HepG2 (cell line): ENCODE data around the gene DRAP1. TPM values are rescaled to one million over a fixed set of nuclear protein-coding genes. Genes with fewer than 3 reads are reported as not detected.

Source experiments
- AHR ChIP-seq: IDR thresholded peaks from 2 replicates; pipeline ENCODE4 v1.6.1; 2018; ENCODE audit warnings: missing genetic modification reagents, missing compliant biosample characterization
- ARNT2 ChIP-seq: sonication (generic); formaldehyde crosslinking; IDR thresholded peaks from 2 replicates; pipeline ENCODE4 v1.8.0; 2022; ENCODE audit warnings: mild to moderate bottlenecking, low read depth, missing genetic modification reagents, moderate library complexity
- BORCS8-MEF2B ChIP-seq: sonication (generic); formaldehyde crosslinking; IDR thresholded peaks from 2 replicates; pipeline ENCODE4 v1.8.0; 2022; ENCODE audit warnings: mild to moderate bottlenecking, missing genetic modification reagents
- CCAR2 ChIP-seq: fragments of 200-400 bp; formaldehyde crosslinking; optimal IDR thresholded peaks from 2 replicates; pipeline ENCODE3; 2018; ENCODE audit warnings: low read depth, mild to moderate bottlenecking, low read length, moderate library complexity
- ETV5 ChIP-seq: IDR thresholded peaks from 2 replicates; pipeline ENCODE4 v1.6.1; 2018; ENCODE audit warnings: missing biosample characterization, missing genetic modification reagents, inconsistent platforms, borderline replicate concordance
- SKI ChIP-seq: fragments of 450-650 bp; IDR thresholded peaks from one replicate; pipeline ENCODE4 v1.6.1; 2018; ENCODE audit warnings: mild to moderate bottlenecking; ENCODE audit not compliant: partially characterized antibody
- SP140L ChIP-seq: sonication (generic); formaldehyde crosslinking; IDR thresholded peaks from 2 replicates; pipeline ENCODE4 v1.4.0; 2020; ENCODE audit warnings: missing genetic modification reagents, borderline replicate concordance
- TMF1 ChIP-seq: sonication (generic); formaldehyde crosslinking; IDR thresholded peaks from 2 replicates; pipeline ENCODE4 v1.8.1; 2022; ENCODE audit warnings: low read depth, missing genetic modification reagents
- ZNF317 ChIP-seq: sonication (generic); formaldehyde crosslinking; IDR thresholded peaks from 2 replicates; pipeline ENCODE4 v1.5.0; 2020; ENCODE audit warnings: mild to moderate bottlenecking, missing genetic modification reagents
- ZNF484 ChIP-seq: sonication (generic); formaldehyde crosslinking; IDR thresholded peaks from 2 replicates; pipeline ENCODE4 v1.5.1; 2020; ENCODE audit warnings: mild to moderate bottlenecking, low read depth, missing genetic modification reagents, borderline replicate concordance
- ZNF747 ChIP-seq: sonication (generic); formaldehyde crosslinking; IDR thresholded peaks from 2 replicates; pipeline ENCODE4 v1.8.1; 2023; ENCODE audit warnings: missing genetic modification reagents, mild to moderate bottlenecking, borderline replicate concordance
- ZNF777 ChIP-seq: sonication (generic); formaldehyde crosslinking; IDR thresholded peaks from 2 replicates; pipeline ENCODE4 v1.4.0; 2020; ENCODE audit warnings: missing genetic modification reagents
- polyA plus RNA-seq, 8 experiments: library from polyadenylated mRNA; depleted of rRNA in 3 of 8; stranded (reverse) in 7 of 8; unstranded in 1 of 8; fragments of >200 nt; fragmentation: Illumina TruSeq in 4 of 8; extraction: Trizol in 4 of 8; gene quantifications; 2 replicates each; pipeline versions ENCODE4 v1.2.1 to v1.2.3, GENCODE V29; 2011 to 2016; ENCODE audit warnings: low read depth in 4 of 8, missing spikeins in 1 of 8, mixed read lengths in 1 of 8; ENCODE audit not compliant: insufficient read depth in 1 of 8
- total RNA-seq, 5 experiments: library from RNA; depleted of rRNA; stranded (reverse); fragments of >200 nt; fragmentation: Illumina TruSeq; extraction: Trizol; gene quantifications; 2 replicates each; pipeline ENCODE4 v1.2.3, GENCODE V29; 2016; ENCODE audit warnings: low read depth in 1 of 5
- TF ChIP-seq, protein P1 (sequence below): sonication (generic); formaldehyde crosslinking; IDR thresholded peaks from 2 replicates; pipeline ENCODE4 v1.4.0; 2020; ENCODE audit warnings: missing genetic modification reagents
- TF ChIP-seq, protein P2 (sequence below): sonication (generic); formaldehyde crosslinking; IDR thresholded peaks from 2 replicates; pipeline ENCODE4 v1.8.0; 2022; ENCODE audit warnings: missing genetic modification reagents, mild to moderate bottlenecking, inconsistent platforms, borderline replicate concordance
- TF ChIP-seq, protein P3 (sequence below): sonication (generic); formaldehyde crosslinking; IDR thresholded peaks from 2 replicates; pipeline ENCODE4 v1.4.0; 2020; ENCODE audit warnings: missing genetic modification reagents
- TF ChIP-seq, protein P4 (sequence below): sonication (generic); formaldehyde crosslinking; IDR thresholded peaks from 2 replicates; pipeline ENCODE4 v1.5.0; 2020; ENCODE audit warnings: mild to moderate bottlenecking, low read depth, missing genetic modification reagents, borderline replicate concordance

Gene DRAP1
- total and polyA plus RNA-seq, 2 of the 13 experiments (the other 11 are each of a cell fraction or from before 2014, with no cell fraction given) = 46.8 to 52.3 TPM

DNA sequence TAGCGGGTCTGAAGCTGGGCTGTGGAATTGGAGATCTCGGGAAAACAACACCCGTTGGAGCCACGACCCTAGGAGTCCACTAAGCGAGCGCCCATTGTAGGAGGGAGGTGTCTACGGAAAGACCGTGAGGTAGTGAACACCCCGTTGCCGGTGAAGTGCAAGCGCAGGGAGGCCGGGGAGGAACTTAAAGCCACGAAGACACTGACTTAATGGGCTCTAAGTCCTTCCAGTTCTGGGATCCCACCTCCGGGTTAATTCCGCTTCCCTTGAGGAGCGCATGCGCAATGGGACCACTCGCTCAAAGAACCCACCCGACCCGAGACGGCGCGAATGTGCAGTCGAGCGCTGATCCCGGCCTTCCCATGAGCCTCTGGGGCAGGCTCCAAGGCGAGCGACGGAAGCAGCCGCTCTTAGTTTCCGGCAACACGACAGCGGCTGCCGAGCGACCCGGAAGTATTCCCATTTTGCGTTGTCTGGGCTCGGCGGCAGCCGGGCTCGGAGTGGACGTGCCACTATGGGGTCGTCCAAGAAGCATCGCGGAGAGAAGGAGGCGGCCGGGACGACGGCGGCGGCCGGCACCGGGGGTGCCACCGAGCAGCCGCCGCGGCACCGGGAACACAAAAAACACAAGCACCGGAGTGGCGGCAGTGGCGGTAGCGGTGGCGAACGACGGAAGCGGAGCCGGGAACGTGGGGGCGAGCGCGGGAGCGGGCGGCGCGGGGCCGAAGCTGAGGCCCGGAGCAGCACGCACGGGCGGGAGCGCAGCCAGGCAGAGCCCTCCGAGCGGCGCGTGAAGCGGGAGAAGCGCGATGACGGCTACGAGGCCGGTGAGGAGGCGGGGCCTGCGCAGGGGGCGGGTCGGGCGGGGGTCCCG is 42.3 kb downstream of the DRAP1 start, which contains the start of gene SART1 (continued):
- TF ChIP-seq, protein P1, sequence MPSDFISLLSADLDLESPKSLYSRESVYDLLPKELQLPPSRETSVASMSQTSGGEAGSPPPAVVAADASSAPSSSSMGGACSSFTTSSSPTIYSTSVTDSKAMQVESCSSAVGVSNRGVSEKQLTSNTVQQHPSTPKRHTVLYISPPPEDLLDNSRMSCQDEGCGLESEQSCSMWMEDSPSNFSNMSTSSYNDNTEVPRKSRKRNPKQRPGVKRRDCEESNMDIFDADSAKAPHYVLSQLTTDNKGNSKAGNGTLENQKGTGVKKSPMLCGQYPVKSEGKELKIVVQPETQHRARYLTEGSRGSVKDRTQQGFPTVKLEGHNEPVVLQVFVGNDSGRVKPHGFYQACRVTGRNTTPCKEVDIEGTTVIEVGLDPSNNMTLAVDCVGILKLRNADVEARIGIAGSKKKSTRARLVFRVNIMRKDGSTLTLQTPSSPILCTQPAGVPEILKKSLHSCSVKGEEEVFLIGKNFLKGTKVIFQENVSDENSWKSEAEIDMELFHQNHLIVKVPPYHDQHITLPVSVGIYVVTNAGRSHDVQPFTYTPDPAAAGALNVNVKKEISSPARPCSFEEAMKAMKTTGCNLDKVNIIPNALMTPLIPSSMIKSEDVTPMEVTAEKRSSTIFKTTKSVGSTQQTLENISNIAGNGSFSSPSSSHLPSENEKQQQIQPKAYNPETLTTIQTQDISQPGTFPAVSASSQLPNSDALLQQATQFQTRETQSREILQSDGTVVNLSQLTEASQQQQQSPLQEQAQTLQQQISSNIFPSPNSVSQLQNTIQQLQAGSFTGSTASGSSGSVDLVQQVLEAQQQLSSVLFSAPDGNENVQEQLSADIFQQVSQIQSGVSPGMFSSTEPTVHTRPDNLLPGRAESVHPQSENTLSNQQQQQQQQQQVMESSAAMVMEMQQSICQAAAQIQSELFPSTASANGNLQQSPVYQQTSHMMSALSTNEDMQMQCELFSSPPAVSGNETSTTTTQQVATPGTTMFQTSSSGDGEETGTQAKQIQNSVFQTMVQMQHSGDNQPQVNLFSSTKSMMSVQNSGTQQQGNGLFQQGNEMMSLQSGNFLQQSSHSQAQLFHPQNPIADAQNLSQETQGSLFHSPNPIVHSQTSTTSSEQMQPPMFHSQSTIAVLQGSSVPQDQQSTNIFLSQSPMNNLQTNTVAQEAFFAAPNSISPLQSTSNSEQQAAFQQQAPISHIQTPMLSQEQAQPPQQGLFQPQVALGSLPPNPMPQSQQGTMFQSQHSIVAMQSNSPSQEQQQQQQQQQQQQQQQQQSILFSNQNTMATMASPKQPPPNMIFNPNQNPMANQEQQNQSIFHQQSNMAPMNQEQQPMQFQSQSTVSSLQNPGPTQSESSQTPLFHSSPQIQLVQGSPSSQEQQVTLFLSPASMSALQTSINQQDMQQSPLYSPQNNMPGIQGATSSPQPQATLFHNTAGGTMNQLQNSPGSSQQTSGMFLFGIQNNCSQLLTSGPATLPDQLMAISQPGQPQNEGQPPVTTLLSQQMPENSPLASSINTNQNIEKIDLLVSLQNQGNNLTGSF (CRISPR knock-in tag) = peak; percentile 1; the same call in 1 of the 2 replicates
- TF ChIP-seq CCAR2 = no peak
- peak; percentile 44 for TF ChIP-seq SKI
- no peak for TF ChIP-seq BORCS8-MEF2B (CRISPR knock-in tag)
- TF ChIP-seq, protein P2, sequence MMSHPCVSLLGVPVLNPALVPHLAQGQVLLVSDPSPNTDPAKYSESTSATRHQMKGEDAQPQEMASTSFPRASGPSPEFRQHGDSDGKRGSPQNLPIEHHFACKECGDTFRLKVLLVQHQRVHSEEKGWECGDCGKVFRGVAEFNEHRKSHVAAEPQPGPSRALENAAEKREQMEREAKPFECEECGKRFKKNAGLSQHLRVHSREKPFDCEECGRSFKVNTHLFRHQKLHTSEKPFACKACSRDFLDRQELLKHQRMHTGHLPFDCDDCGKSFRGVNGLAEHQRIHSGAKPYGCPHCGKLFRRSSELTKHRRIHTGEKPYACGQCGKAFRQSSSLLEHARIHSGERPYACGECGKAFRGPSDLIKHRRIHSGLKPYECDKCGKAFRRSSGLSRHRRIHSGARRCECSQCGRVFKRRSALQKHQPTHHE (CRISPR knock-in tag) = peak; percentile 83; the same call in 1 of the 2 replicates
- peak; percentile 66; the same call in 1 of the 2 replicates for TF ChIP-seq ETV5 (CRISPR knock-in tag)
- TF ChIP-seq, protein P3, sequence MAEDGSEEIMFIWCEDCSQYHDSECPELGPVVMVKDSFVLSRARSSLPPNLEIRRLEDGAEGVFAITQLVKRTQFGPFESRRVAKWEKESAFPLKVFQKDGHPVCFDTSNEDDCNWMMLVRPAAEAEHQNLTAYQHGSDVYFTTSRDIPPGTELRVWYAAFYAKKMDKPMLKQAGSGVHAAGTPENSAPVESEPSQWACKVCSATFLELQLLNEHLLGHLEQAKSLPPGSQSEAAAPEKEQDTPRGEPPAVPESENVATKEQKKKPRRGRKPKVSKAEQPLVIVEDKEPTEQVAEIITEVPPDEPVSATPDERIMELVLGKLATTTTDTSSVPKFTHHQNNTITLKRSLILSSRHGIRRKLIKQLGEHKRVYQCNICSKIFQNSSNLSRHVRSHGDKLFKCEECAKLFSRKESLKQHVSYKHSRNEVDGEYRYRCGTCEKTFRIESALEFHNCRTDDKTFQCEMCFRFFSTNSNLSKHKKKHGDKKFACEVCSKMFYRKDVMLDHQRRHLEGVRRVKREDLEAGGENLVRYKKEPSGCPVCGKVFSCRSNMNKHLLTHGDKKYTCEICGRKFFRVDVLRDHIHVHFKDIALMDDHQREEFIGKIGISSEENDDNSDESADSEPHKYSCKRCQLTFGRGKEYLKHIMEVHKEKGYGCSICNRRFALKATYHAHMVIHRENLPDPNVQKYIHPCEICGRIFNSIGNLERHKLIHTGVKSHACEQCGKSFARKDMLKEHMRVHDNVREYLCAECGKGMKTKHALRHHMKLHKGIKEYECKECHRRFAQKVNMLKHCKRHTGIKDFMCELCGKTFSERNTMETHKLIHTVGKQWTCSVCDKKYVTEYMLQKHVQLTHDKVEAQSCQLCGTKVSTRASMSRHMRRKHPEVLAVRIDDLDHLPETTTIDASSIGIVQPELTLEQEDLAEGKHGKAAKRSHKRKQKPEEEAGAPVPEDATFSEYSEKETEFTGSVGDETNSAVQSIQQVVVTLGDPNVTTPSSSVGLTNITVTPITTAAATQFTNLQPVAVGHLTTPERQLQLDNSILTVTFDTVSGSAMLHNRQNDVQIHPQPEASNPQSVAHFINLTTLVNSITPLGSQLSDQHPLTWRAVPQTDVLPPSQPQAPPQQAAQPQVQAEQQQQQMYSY = peak; percentile 48
- TF ChIP-seq ZNF317 = 0 out of 2 replicates have a peak, but pooled peaks have one; percentile 67
- TF ChIP-seq ARNT2 = peak; percentile 76
- TF ChIP-seq ZNF484 (CRISPR knock-in tag) = no peak
- TF ChIP-seq AHR = no peak
- 0 out of 2 replicates have a peak, but pooled peaks have one; percentile 19 for TF ChIP-seq TMF1
- TF ChIP-seq SP140L (CRISPR knock-in tag) = no peak
- peak; percentile 73; the same call in 1 of the 2 replicates for TF ChIP-seq ZNF777 (CRISPR knock-in tag)
- TF ChIP-seq, protein P4, sequence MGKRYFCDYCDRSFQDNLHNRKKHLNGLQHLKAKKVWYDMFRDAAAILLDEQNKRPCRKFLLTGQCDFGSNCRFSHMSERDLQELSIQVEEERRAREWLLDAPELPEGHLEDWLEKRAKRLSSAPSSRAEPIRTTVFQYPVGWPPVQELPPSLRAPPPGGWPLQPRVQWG = no peak
- TF ChIP-seq ZNF747 = peak; percentile 93
